ENCODE data around the gene SLC44A5.

The SLC44A5 gene

DNA sequence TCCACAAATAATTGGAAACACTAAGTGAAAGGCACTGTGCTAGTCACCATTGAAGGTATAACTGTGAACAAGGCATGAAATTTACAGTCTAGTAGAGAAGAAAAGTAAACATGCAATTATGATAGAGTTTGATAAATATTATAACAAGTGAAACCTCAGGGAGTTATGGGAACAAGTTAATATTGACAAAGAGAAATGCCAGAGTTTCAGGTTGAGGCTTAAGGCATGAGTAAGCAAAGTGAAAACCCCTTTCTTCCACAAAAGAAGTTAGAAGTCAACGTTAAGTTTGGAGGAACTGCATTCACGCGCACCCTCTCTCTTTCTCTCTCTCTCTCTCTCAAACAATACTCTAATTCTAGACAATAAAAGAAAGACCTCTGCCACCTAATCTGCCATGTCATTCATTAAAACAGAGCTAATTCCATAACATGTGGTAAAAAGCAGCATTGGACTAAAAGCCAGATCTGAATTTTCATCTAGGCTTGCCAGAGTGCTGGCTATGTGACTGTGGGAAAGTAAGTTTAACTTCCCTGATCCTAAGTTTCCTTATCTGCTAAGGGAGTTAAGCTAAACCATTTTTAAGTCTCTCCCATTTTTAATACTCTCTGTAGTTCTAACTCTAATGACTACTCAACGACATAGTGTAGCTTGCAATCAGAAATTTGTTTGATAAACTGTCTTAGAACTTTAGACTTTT, 22.0 kb downstream of the SLC44A5 start:
- FAIRE-seq, result no peak

GRCh38 chr1:75587692-75588091, 23.2 kb downstream of the SLC44A5 start:
- FAIRE-seq, result no peak

GRCh38 chr1:75583282-75583681, 27.6 kb downstream of the SLC44A5 start:
- FAIRE-seq, result no peak

DNA sequence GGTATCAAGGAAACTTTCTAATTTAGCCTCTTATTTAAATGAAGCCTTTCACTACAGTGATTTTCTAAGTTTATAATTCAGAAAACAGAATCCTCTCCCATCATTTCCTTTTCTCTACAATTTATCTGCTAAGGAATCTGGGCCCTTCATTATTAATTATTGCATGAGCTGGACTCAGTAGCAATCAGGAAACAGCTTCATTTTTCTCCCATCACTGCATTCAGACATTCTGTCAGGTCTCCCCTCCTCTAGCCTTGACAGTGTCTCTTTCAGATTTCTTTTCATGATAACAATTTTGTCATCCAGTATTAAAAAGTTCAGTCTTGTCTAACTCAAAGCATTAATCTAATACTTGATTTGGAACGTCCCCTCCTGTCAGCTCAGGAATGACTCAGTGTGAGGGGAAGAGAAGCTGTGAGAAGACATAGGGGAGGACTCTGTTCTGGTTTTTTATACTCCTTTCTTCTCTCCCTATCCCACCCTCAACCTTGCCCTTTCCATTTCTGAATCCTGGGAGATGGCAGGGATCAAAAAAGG, 28.1 kb downstream of the SLC44A5 start:
- FAIRE-seq, result no peak

DNA sequence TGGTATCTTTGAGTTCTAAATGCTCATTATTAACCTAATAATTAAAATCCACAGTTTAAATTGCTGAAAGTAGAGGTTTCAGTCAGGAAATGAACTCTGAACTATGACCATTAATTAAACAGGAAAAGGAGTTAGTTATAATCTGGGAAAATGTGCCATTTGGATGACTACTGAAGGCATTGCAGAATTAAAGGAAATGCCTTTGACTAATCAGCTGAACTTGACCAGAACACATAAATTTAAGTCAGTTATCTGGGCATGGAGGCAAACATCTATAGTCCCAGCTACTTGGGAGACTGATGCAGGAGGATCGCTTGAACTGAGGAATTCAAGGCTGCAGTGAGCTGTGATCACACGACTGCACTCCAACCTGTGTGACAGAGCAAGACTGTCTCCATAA, 31.9 kb downstream of the SLC44A5 start:
- no peak for FAIRE-seq

DNA sequence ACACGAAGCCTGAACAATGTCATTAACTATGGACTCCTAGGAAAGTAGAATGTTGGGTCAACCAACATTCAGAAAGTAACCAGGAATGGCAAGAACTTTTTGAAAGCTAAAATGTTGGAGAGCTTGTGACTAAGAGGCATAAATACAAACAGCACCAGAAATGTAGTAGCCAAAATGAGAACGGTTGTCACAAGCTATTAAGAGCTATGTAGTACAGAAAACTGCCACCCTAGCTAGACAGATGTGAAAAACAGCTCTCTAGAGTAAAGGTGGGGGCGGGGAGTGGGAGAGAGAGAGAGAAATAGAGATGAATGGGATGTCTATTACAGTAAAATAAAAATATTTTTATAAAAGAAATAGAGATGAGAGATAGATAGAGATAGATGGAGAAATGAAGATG, 35.1 kb downstream of the SLC44A5 start:
- no peak for FAIRE-seq

DNA sequence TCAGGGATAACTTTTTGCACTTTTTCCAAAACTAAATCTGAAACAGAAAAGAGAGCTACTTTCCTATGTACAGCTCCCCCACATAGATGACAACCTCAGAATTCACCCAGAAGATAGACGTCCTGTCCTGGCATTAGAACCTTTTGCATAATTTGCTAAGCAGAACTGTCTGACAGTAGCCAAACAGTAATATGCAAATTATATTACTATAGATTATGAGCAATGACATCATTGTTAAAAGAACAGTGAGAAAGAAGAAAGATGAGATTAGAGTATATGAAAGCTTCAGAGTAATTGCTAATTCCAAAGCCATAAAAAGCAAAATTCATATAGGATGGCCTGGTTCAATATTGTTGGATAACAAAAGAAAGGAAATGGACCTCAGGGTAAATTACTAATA, 43.7 kb downstream of the SLC44A5 start:
- no peak for FAIRE-seq

GRCh38 chr1:75559800-75560199, 51.1 kb downstream of the SLC44A5 start:
- FAIRE-seq, result no peak

DNA sequence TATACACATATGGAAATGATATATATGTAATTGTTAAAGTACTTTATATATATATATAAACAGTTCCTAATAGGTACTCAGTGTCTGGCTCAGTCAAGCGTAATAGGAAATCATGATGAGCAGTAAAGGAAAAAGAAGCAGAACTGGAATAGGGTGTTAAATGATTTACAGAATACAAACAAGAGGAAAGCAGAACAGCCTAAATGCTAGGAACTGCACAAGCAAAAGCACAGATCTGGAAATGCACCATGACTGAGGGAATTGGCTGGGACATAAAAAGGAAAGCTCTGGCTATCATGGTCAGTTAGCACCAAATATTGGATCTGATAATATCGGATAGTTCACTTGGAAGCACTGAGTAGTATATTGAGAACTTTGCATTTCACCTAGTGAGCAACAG, 51.8 kb downstream of the SLC44A5 start:
- FAIRE-seq, result no peak

GRCh38 chr1:75554870-75555269, 56.0 kb downstream of the SLC44A5 start:
- FAIRE-seq, result no peak

DNA sequence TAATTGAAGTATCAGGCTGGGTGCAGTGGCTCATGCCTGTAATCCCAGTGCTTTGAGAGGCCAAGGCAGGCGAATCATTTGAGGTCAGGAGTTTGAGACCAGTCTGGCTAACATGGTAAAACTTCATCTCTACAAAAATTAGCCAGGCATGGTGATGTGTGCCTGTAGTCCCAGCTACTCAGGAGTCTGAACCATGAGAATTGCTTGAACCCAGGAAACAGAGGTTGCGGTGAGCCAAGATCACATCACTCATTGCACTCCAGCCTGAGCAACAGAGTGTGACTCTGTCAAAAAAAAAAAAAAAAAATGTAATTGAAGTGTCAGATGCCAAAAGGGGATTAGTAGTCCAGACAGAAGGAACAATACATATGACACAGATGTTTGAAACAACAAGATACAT, 56.7 kb downstream of the SLC44A5 start:
- no peak for FAIRE-seq

- no peak for FAIRE-seq
Measured at GRCh38 chr1:75550559-75550958, 60.4 kb downstream of the SLC44A5 start.

GRCh38 chr1:75548721-75549480, 62.0 kb downstream of the SLC44A5 start:
- no peak for FAIRE-seq

GRCh38 chr1:75543705-75544104, 67.2 kb downstream of the SLC44A5 start:
- no peak for FAIRE-seq

- FAIRE-seq, result no peak
Measured at GRCh38 chr1:75542818-75543570, 67.9 kb downstream of the SLC44A5 start.

DNA sequence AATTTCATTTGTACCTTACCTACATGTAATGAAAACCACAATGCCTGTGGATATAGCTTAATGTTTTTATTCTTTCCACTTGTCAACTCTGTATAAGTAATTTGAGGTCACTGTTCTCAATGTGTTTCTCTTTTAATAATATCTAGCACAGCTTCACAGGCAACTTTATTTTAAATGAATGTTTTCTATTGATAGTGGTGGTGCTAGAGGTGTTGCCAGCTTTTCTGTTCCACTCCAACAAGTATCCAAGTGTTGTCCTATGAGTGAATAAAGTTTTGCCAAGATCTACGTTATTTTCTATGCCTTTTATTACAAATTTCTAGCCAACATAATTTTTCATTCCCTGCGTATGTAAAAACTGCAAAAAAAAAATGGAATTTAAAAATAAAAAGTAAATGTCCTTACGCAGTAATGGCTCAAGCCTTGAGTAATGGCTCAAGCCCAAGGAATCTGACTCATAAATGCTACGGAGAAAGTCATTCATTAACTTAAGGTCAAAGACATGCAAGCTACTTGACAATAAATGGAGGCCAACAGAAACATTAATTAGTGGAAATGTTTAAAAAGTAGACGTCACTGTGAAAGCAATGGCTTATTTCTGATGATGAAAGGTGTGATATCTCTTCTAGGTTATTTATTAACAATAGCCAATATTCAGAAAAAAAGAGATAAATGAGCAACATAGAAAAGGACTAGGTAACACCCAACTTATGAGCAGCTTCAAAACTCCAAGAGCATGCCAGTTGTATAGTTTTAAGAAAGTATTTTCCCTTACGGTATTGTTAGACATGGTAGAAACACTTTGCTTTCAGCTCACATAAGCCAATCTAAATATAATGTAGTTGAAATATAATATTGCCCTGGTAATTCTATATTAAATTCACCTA, 71.4 kb downstream of the SLC44A5 start:
- no peak for FAIRE-seq

- FAIRE-seq, result no peak
Measured at GRCh38 chr1:75533085-75533484, 77.8 kb downstream of the SLC44A5 start.

- no peak for FAIRE-seq
Measured at GRCh38 chr1:75531570-75531969, 79.3 kb downstream of the SLC44A5 start.

DNA sequence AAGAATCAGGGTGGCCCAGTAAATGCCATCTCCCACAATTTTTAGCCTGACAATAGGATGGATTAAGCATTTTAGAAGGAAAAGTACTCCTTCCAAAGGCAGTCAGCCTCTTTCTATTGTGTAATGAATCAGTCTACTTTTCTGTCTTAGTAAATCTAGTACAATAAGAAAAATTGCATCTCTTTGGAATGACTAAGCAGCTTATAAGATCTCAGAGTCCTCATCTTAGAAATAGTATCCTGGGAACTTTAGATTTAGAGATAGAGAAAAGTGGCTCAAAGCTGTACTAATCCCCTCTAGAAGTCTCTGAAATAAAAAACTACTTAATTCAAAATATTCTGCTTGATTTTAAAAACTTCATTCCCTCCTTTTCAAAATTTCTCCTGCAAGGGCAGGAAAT, 81.4 kb downstream of the SLC44A5 start:
- FAIRE-seq, result no peak

GRCh38 chr1:75528001-75528400, 82.9 kb downstream of the SLC44A5 start:
- no peak for FAIRE-seq

- no peak for FAIRE-seq
Measured at GRCh38 chr1:75522389-75522788, 88.5 kb downstream of the SLC44A5 start.

DNA sequence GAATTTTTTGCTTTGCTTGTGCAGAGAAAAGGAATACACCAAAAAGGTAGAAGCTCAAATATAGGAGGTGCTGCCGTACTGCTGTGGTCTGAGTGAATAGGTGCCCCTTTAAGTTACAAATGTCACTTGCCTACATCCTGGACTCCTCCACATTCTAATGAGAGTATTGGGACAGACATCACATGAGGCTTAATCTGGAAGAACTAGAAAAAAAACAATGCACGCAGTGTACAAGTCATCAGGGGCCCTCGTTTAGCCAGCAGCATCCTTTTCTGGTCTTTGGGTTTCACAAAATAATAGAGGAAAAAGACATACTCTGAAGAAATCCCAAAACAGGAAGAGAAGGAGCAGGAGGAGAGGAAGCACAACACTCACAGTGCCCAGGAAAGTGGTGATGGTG, 89.3 kb downstream of the SLC44A5 start:
- no peak for FAIRE-seq

All from TTC549 (cell line).